ENCODE results near the gene PLBD2.

Gene PLBD2

GRCh38 chr12:113435367-113435766 is 77.0 kb downstream of the PLBD2 start:
- DNase-seq (ENCODE audit: low read depth): no peak
- TF ChIP-seq, protein P1, sequence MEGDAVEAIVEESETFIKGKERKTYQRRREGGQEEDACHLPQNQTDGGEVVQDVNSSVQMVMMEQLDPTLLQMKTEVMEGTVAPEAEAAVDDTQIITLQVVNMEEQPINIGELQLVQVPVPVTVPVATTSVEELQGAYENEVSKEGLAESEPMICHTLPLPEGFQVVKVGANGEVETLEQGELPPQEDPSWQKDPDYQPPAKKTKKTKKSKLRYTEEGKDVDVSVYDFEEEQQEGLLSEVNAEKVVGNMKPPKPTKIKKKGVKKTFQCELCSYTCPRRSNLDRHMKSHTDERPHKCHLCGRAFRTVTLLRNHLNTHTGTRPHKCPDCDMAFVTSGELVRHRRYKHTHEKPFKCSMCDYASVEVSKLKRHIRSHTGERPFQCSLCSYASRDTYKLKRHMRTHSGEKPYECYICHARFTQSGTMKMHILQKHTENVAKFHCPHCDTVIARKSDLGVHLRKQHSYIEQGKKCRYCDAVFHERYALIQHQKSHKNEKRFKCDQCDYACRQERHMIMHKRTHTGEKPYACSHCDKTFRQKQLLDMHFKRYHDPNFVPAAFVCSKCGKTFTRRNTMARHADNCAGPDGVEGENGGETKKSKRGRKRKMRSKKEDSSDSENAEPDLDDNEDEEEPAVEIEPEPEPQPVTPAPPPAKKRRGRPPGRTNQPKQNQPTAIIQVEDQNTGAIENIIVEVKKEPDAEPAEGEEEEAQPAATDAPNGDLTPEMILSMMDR (IDR thresholded peaks at IDR 0.05; ENCODE audit: low read length, missing control alignments): no peak
- no peak overlapping the region for H3K4me3 ChIP-seq (replicated peaks; ENCODE audit: low read depth, low read length)

DNA sequence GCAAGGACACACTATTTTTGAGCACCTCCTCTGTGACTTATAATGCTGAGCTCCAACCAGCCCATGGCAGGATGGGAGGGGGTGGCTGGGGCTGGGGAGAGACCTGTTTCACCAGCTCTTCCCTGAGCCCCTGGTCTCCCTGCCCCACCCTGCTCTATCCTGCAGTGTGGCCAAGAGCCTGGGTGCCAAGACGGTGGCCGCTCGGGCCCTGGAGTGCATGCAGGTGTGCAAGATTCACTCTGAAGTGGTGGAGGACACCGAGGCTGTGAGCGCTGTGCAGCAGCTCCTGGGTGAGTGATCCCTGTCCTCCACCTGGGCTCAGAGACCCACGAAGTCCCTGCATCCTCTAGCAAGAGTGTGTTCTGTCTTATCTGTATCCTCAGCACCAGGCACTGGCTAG is 78.2 kb downstream of the PLBD2 start:
- TF ChIP-seq, protein P1 (IDR thresholded peaks at IDR 0.05; ENCODE audit: low read length, missing control alignments): no peak
- no peak overlapping the region for H3K4me3 ChIP-seq (replicated peaks; ENCODE audit: low read depth, low read length)
- no peak for DNase-seq (ENCODE audit: low read depth)

DNA sequence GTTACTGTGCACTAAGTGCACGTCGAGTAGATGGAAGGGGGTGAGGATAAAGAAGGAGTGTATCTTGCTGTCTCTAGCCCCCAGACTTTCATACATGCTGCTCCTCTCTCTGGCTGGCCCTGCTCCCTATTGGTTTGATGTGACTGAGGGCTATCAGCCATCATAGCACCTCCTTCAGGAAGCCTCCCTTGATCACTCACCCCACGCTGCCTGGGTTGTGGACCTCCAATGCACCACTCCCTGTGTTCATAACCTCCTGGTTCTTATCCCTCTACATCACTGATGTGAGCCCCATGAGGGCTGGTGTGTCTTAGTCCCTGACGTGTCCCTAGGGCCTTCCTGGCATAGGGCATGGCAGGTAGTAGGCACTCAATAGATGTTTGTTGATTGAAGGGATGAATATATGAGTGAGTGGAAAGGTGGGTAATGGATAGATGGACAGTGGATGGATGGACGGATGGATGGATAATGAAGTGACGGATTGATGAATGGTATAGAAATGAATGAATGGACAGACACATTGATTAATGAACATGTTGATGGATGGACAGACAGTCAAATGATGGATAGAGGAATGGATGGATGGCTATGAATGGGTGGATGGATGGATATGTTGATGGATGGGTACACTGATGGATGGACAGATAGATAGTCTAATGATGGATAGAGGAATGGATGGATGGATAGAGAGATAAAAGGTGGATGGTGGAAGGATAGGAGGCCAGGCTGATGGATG is 78.8 kb downstream of the PLBD2 start:
- no peak for DNase-seq (ENCODE audit: low read depth)
- TF ChIP-seq, protein P1 (IDR thresholded peaks at IDR 0.05; ENCODE audit: low read length, missing control alignments): no peak
- H3K4me3 ChIP-seq (replicated peaks; ENCODE audit: low read depth, low read length): no peak overlapping the region

DNA sequence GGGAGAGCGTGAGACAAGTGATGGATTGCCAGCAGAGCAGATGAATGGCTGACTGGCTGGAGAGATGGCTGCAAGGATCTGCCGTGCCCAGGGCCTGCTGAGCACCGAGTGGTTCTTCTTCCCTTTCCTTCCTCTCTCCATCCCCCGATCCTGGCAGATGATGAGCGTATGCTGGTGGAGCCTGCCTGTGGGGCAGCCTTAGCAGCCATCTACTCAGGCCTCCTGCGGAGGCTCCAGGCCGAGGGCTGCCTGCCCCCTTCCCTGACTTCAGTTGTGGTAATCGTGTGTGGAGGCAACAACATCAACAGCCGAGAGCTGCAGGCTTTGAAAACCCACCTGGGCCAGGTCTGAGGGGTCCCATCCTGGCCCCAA is 79.3 kb downstream of the PLBD2 start:
- TF ChIP-seq, protein P1 (IDR thresholded peaks at IDR 0.05; ENCODE audit: low read length, missing control alignments): no peak
- no peak for DNase-seq (ENCODE audit: low read depth)

DNA sequence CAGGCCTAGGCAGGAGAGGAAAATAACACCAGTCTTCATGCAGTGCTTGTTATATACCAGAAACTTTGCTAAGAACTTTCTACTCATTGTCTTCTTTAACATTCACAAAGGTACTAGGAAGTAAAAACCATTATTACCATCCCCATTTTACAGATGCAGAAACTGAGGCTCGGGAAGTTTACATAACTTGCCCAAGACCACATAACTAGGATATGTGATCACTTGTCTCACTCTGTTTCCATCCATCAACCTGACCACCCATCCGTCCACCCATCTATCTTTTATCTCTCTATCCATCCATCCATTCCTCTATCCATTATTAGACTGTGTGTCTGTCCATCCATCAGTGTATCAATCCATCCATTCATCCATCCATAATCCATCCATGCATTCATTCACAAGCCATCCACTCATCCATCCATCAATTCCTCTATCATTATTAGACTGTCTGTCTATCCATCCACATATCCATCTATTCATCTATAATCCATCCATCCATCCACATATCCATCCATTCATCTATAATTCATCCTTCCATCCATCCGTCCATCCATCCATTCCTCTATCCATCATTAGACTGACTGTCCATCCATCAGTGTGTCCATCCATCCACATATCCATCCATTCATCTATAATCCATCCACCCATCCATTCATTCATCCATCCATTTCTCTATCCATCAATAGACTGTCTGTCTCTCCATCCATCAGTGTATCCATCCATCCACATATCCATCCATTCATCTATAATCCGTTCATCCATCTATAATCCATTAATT is 80.3 kb downstream of the PLBD2 start:
- TF ChIP-seq, protein P1 (IDR thresholded peaks at IDR 0.05; ENCODE audit: low read length, missing control alignments): no peak
- H3K4me3 ChIP-seq (replicated peaks; ENCODE audit: low read depth, low read length): no peak overlapping the region
- no peak for DNase-seq (ENCODE audit: low read depth)

More for the DNA sequence above, 79.3 kb downstream of the PLBD2 start:
- H3K4me3 ChIP-seq (replicated peaks; ENCODE audit: low read depth, low read length): no peak overlapping the region

GRCh38 chr12:113439301-113439597 is 80.9 kb downstream of the PLBD2 start:
- TF ChIP-seq, protein P1 (IDR thresholded peaks at IDR 0.05; ENCODE audit: low read length, missing control alignments): no peak
- no peak for DNase-seq (ENCODE audit: low read depth)
- no peak overlapping the region for H3K4me3 ChIP-seq (replicated peaks; ENCODE audit: low read depth, low read length)
